ENCODE measurements around the gene UCP3. TPM values are rescaled to one million over a fixed set of nuclear protein-coding genes. Genes with fewer than 3 reads are reported as not detected.

Gene UCP3
- total RNA-seq, 1 experiment from 2014 or later = 1.3 TPM

- Histone ChIP-seq H3K9ac (ENCODE audit: low read length) (no peak overlapping the region), H4K20me1 (ENCODE audit: insufficient read depth) (no peaks in the 10 kb centered on the region), H3K27ac (ENCODE audit: low read depth, low read length) (no peak overlapping the region), H3K4me3 (replicated peaks in 1 of 2; ENCODE audit: low read depth in 1 of 2, low read length in 2 of 2) (no peak overlapping the region), H3K4me2 (ENCODE audit: low read length) (no peak overlapping the region), H3K4me1 (ENCODE audit: control insufficient read depth in 1 of 2, insufficient read depth in 2 of 2, low read length in 2 of 2) (no peaks in the 10 kb centered on the region), H3K9me2 (ENCODE audit: insufficient read depth) (no peaks in the 10 kb centered on the region), H3K79me2 (ENCODE audit: insufficient read depth, low read length) (no peaks in the 10 kb centered on the region), H3K27me3 (ENCODE audit: insufficient read depth, low read length) (no peaks in the 10 kb centered on the region), H2AFZ (ENCODE audit: low read depth, low read length, poor library complexity, severe bottlenecking) (no peak overlapping the region), H3K9me3 (ENCODE audit: control insufficient read depth in 1 of 2, insufficient read depth in 1 of 2, low read depth in 1 of 2, low read length in 2 of 2) (no peaks in the 10 kb centered on the region), H3K36me3 (ENCODE audit: control insufficient read depth in 1 of 2, insufficient read depth in 2 of 2, low read length in 2 of 2) (no peaks in the 10 kb centered on the region)
- intact Hi-C loops (cut with micrococcal nuclease) = no loop called here
- ATAC-seq (no peak), DNase-seq (ENCODE audit: low read depth, low spot score) (no peak)
- ChIA-PET POLR2A (no interaction called here), RAD21 (ENCODE audit: low non-redundant PET in 1 of 2, low total read pairs in 2 of 2, uncharacterized antibody in 2 of 2, unreplicated experiment in 2 of 2) (no interaction called here), CTCF (no interaction called here)
- no TSS peak for BruUV-seq (replicated peaks)
- TF ChIP-seq CBX3 (IDR thresholded peaks at IDR 0.05; ENCODE audit: low read depth) = no peak
- no peak for TF ChIP-seq EGR1 (IDR thresholded peaks at IDR 0.05; ENCODE audit: low read depth)
- TF ChIP-seq SIN3A (IDR thresholded peaks at IDR 0.05; ENCODE audit: low read depth) = no peak
- TF ChIP-seq REST (IDR thresholded peaks at IDR 0.05; ENCODE audit: low read depth) = no peak
These were observed 3.0 kb downstream of the UCP3 start for GRCh38 chr11:74005721-74006517.

All from HCT116 (cell line).